IPS DF 4.7 (cell line): ENCODE data around the gene SMIM30.
"Not testable (repeated sequence)": the region's sequence is repeated elsewhere in the genome, so short reads cannot be mapped to it uniquely, and the experiment has no call there.

ENCODE experiments used
- DNase-seq: peaks from one replicate; pipeline ENCODE4 v3.0.0-alpha.2; 2013; ENCODE audit warnings: low spot score; ENCODE audit errors: extremely low read depth

Gene SMIM30

GRCh38 chr7:113118074-113118959 lies at the start of gene SMIM30:
SMIM30 (minus strand) TSS chr7:113118554; CDS start chr7:113117578, 976 bp downstream.
- DNase-seq: no peak

GRCh38 chr7:113166176-113166575 lies 47.8 kb upstream of the SMIM30 start:
- not testable (repeated sequence) for DNase-seq

- no peak for DNase-seq
Measured at GRCh38 chr7:113161050-113161449, 42.7 kb upstream of the SMIM30 start.

GRCh38 chr7:113159746-113160339 lies 41.5 kb upstream of the SMIM30 start:
- peak; percentile 44 for DNase-seq

GRCh38 chr7:113158756-113159155 lies 40.4 kb upstream of the SMIM30 start:
- DNase-seq: no peak

GRCh38 chr7:113154117-113154516 lies 35.8 kb upstream of the SMIM30 start:
- no peak for DNase-seq

- DNase-seq: no peak
Measured at GRCh38 chr7:113144817-113145216, 26.5 kb upstream of the SMIM30 start.

GRCh38 chr7:113143486-113144257 lies 25.3 kb upstream of the SMIM30 start:
- DNase-seq: no peak

GRCh38 chr7:113142385-113143119 lies 24.2 kb upstream of the SMIM30 start:
- DNase-seq: no peak

GRCh38 chr7:113141803-113142202 lies 23.4 kb upstream of the SMIM30 start:
- no peak for DNase-seq

- DNase-seq: no peak
Measured at GRCh38 chr7:113140956-113141355, 22.6 kb upstream of the SMIM30 start.

- DNase-seq: no peak
Measured at GRCh38 chr7:113137241-113137640, 18.9 kb upstream of the SMIM30 start.

GRCh38 chr7:113134025-113134424 lies 15.7 kb upstream of the SMIM30 start:
- no peak for DNase-seq

- no peak for DNase-seq
Measured at GRCh38 chr7:113131367-113131766, 13.0 kb upstream of the SMIM30 start.

GRCh38 chr7:113128031-113128430 lies 9.7 kb upstream of the SMIM30 start:
- no peak for DNase-seq

GRCh38 chr7:113125728-113126127 lies 7.4 kb upstream of the SMIM30 start:
- no peak for DNase-seq

GRCh38 chr7:113122744-113123143 lies 4.4 kb upstream of the SMIM30 start:
- no peak for DNase-seq

GRCh38 chr7:113120647-113121046 lies 2.3 kb upstream of the SMIM30 start:
- no peak for DNase-seq

- no peak for DNase-seq
Measured at GRCh38 chr7:113119429-113119828, 1.1 kb upstream of the SMIM30 start.

- not testable (repeated sequence) for DNase-seq
Measured at GRCh38 chr7:113117374-113117774, 980 bp downstream of the SMIM30 start.

- DNase-seq: no peak
Measured at GRCh38 chr7:113113912-113114311, 4.4 kb downstream of the SMIM30 start.
